ENCODE data around the gene THAP3.
"Not testable (repeated sequence)": the region's sequence is repeated elsewhere in the genome, so short reads cannot be mapped to it uniquely, and the experiment has no call there.

THAP3 gene

GRCh38 chr1:6591644-6592043 is 33.0 kb upstream of the THAP3 start:
- no peak for DNase-seq

- DNase-seq = no peak
Measured at GRCh38 chr1:6592441-6592840, 32.2 kb upstream of the THAP3 start.

- no peak for DNase-seq
Measured at GRCh38 chr1:6592865-6593593, 31.6 kb upstream of the THAP3 start.

GRCh38 chr1:6593810-6594209 is 30.9 kb upstream of the THAP3 start:
- DNase-seq = no peak

- DNase-seq = no peak
Measured at GRCh38 chr1:6594977-6595740, 29.5 kb upstream of the THAP3 start.

GRCh38 chr1:6596351-6596750 is 28.3 kb upstream of the THAP3 start:
- DNase-seq = no peak

- DNase-seq = no peak
Measured at GRCh38 chr1:6596886-6597776, 27.5 kb upstream of the THAP3 start.

- no peak for DNase-seq
Measured at GRCh38 chr1:6597777-6598131, 26.9 kb upstream of the THAP3 start.

GRCh38 chr1:6599141-6599975 is 25.3 kb upstream of the THAP3 start:
- DNase-seq = no peak

- not testable (repeated sequence) for DNase-seq
Measured at GRCh38 chr1:6599991-6600390, 24.7 kb upstream of the THAP3 start.

GRCh38 chr1:6600410-6601048 is 24.1 kb upstream of the THAP3 start:
- no peak for DNase-seq

GRCh38 chr1:6601049-6601922 is 23.4 kb upstream of the THAP3 start:
- peak; percentile 85 for DNase-seq

GRCh38 chr1:6601923-6602668 is 22.6 kb upstream of the THAP3 start:
- no peak for DNase-seq

GRCh38 chr1:6602669-6603237 is 21.9 kb upstream of the THAP3 start, which contains the start of gene KLHL21:
TSS of gene KLHL21 (minus strand) at chr1:6602869. CDS start at chr1:6602817, 52 bp downstream.
- DNase-seq = peak; percentile 87

- peak; percentile 83 for DNase-seq
Measured at GRCh38 chr1:6603238-6603914, 21.3 kb upstream of the THAP3 start.

GRCh38 chr1:6603915-6604558 is 20.6 kb upstream of the THAP3 start:
- peak; percentile 92 for DNase-seq

- no peak for DNase-seq
Measured at GRCh38 chr1:6612641-6613360, 11.9 kb upstream of the THAP3 start.

All from fibroblast of upper back skin (primary cell).